ENCODE results near the gene SEMA6B.
"Not testable (repeated sequence)": the region's sequence is repeated elsewhere in the genome, so short reads cannot be mapped to it uniquely, and the experiment has no call there.

SEMA6B gene

DNA sequence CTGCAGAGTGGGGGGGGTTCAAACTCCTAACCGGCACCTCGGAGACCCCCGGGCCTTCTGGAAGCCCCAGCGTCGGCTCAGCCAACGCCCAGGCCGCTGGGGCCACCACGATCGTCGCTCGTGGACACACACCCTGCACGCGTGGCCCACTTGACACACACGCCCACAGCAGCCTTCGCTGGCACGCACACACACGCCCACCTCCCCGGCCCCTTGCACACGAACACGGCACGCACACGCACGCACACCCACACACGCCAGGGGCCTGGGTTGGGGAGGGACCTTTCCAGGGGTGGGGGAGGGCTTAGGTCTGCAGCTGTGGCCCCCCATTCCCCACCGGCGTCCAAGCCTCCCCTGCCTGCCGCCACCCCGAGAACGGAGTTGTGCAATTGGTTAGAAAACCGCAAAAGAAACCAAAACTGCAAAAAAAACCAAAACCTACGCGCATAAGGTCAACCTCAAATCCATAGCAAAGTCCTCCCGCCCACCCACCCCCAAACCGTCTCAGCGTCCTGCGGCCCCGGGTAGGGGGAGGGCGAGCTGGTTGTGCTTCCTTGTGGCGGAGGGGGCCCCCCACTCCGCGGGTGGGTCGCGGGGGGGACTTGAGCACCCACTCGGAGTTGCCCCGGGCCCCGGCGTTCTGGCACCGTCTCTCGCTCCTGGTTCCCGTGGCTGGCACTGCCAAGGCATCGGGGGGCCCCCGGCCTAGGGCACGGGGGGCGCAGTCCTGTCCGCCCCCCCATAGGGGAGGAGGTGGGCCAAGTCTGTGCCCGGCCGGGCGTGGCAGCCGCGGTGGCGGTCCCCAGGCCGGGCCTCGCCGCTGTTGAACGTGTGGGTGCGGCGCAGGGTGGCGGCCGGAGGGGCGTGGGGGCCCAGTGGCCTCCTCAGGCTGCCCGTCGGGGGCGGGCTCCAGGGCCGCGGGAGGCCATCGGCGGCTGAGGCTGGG lies 16.3 kb downstream of the SEMA6B start:
- no peaks in the 10 kb centered on the region for H3K4me1 ChIP-seq (ENCODE audit: control insufficient read depth, insufficient read depth, low read length)
- H3K27me3 ChIP-seq (ENCODE audit: control insufficient read depth in 1 of 2, insufficient read depth in 2 of 2, low read length in 2 of 2), result no peaks in the 10 kb centered on the region
- H3K9ac ChIP-seq (ENCODE audit: low read length in 2 of 2), result no peak overlapping the region
- no peak overlapping the region for H3K27ac ChIP-seq (ENCODE audit: low read length)
- no peak overlapping the region for H3K4me3 ChIP-seq (ENCODE audit: low read length in 2 of 2)
- H3K36me3 ChIP-seq (ENCODE audit: control insufficient read depth in 2 of 2, insufficient read depth in 2 of 2, low read length in 2 of 2), result no peaks in the 10 kb centered on the region
- H3K9me3 ChIP-seq (ENCODE audit: control insufficient read depth in 2 of 2, low read length in 2 of 2), result peaks cover 0 to 2% of the 10 kb centered on the region in 2 donors

DNA sequence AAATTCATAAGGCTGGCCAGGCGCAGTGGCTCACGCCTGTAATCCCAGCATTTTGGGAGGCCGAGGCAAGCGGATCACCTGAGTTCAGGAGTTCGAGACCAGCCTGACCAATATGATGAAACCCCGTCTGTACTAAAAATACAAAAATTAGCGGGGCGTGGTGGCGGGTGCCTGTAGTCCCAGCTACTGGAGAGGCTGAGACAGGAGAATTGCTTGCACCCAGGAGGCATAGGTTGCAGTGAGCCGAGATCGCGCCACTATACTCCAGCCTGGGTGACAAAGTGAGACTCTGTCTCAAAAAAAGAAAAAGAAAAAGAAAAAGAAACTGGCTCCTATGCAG lies 17.7 kb downstream of the SEMA6B start:
- H3K9ac ChIP-seq (ENCODE audit: low read length in 2 of 2); H3K27ac ChIP-seq (ENCODE audit: low read length); H3K27me3 ChIP-seq (ENCODE audit: control insufficient read depth in 1 of 2, insufficient read depth in 2 of 2, low read length in 2 of 2); H3K9me3 ChIP-seq (ENCODE audit: control insufficient read depth in 2 of 2, low read length in 2 of 2); H3K4me1 ChIP-seq (ENCODE audit: control insufficient read depth, insufficient read depth, low read length); H3K36me3 ChIP-seq (ENCODE audit: control insufficient read depth in 2 of 2, insufficient read depth in 2 of 2, low read length in 2 of 2); H3K4me3 ChIP-seq (ENCODE audit: low read length in 2 of 2): not testable (repeated sequence)

DNA sequence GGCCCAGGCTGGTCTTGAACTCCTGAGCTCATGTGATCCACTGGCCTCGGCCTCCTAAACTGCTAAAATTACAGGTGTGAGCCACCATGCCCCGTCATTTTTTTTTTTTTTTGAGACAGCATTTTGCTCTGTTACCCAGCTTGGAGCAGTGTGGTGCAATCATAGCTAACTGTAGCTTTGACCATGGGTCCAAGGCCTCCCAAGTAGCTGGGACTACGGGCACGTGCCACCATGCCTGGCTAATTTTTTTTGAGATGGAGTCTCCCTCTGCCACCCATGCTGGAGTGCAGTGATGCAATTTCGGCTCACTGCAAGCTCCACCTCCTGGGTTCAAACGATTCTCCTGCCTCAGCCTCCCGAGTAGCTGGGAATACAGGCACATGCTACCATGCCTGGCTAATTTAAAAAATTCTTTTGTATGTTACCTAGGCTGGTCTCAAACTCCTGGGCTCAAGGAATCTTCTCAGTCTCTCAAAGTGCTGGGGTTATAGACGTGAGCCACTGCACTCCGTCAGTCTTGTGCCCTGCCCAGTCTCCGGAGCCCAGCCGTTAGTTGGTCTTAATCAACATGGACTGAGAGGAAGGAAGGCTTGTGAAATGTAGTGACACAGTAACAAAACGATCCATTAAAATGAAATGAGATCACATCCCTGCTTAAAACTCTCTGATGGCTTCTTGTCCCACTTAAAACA lies 18.2 kb downstream of the SEMA6B start:
- no peaks in the 10 kb centered on the region for H3K36me3 ChIP-seq (ENCODE audit: control insufficient read depth in 2 of 2, insufficient read depth in 2 of 2, low read length in 2 of 2)
- H3K4me3 ChIP-seq (ENCODE audit: low read length in 2 of 2), result no peak overlapping the region
- no peak overlapping the region for H3K27ac ChIP-seq (ENCODE audit: low read length)
- no peaks in the 10 kb centered on the region for H3K27me3 ChIP-seq (ENCODE audit: control insufficient read depth in 1 of 2, insufficient read depth in 2 of 2, low read length in 2 of 2)
- peaks cover 0 to 2% of the 10 kb centered on the region in 2 donors for H3K9me3 ChIP-seq (ENCODE audit: control insufficient read depth in 2 of 2, low read length in 2 of 2)
- no peak overlapping the region for H3K9ac ChIP-seq (ENCODE audit: low read length in 2 of 2)
- no peaks in the 10 kb centered on the region for H3K4me1 ChIP-seq (ENCODE audit: control insufficient read depth, insufficient read depth, low read length)

DNA sequence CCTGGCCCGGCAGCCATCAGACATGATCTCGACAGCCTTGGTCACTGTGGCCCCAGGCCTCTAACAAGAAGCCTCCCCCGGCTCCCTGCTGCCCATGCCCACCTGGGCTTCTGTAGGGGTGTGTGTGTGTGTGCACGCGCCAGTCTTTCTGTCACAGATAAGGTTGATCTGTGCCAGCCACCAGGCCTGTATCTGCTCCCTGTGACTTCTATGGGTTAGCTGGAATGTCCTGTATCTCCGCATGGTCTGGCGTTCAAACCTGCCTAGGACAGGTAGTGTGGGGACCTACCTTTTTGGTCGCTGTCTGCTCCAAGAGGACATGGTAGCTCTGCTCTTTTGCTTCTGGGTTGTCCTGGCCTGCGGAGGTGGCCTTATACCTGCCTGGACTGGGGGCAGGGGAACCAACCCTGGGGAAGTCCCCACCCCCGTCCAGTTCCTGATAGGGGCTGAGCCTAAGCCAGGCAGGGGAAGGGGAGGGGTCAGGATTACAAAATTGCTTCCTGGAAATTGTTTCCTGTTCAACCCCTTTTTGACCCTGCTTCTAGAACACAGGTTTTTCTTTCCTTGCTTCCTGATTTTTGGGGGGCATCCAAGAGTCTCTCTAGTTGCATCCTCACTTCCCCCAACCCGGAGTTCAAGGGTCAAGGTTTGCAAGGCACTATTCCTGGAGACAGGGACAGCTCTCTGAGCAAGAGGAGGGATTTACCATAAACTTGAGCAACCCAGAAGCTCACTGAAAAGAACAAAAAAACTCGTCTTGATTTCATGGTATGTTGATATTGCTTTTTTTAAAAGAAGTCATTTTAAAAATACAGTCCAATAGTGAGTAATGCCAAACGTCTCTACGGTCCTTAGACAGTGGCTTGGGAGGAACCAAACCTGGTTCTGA lies 19.5 kb downstream of the SEMA6B start, which contains the start of gene LRG1:
Gene LRG1, minus strand, starts transcription at position 344 of the 889 bp plus-strand sequence. Its CDS starts 23 bp downstream, at position 321.
- H3K9ac ChIP-seq (ENCODE audit: low read length in 2 of 2), result no peak within 1 kb of the TSS
- peaks cover 0 to 2% of the 10 kb centered on the region in 2 donors for H3K9me3 ChIP-seq (ENCODE audit: control insufficient read depth in 2 of 2, low read length in 2 of 2)
- H3K27ac ChIP-seq (ENCODE audit: low read length), result no peak within 1 kb of the TSS
- H3K4me3 ChIP-seq (ENCODE audit: low read length in 2 of 2), result no peak within 1 kb of the TSS
- no peaks in the 10 kb centered on the region for H3K27me3 ChIP-seq (ENCODE audit: control insufficient read depth in 1 of 2, insufficient read depth in 2 of 2, low read length in 2 of 2)
- peaks cover 4% of the 10 kb centered on the region for H3K4me1 ChIP-seq (ENCODE audit: control insufficient read depth, insufficient read depth, low read length)
- no peaks in the 10 kb centered on the region for H3K36me3 ChIP-seq (ENCODE audit: control insufficient read depth in 2 of 2, insufficient read depth in 2 of 2, low read length in 2 of 2)

DNA sequence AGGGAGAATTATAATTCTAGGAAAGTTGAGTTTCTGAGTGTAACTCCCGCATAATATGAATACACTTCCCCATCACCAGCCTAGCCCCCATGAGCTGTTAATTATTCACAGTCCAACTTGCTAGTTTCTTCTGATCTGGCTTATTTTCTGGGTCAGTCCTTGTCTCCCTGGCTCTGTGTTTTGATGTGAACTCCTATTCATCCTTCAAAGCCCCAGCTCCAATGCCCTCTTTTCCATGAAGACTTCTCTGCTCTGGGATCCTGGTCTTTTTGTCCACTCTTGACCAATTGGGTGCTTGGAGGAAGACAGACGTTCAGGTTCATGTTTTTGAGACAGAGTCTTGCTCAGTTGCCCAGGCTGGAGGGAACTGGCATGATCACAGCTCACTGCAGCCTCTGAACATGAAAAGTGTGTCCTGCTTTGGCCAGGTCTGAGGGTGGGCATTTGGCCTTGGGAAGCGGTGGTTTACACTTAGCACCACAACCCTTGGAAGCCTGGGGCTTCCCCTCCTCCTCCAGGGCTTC lies 20.3 kb downstream of the SEMA6B start:
- Histone ChIP-seq H3K9me3 (ENCODE audit: control insufficient read depth in 2 of 2, low read length in 2 of 2) (peaks cover 0 to 2% of the 10 kb centered on the region in 2 donors), H3K36me3 (ENCODE audit: control insufficient read depth in 2 of 2, insufficient read depth in 2 of 2, low read length in 2 of 2) (no peaks in the 10 kb centered on the region), H3K9ac (ENCODE audit: low read length in 2 of 2) (no peak overlapping the region), H3K4me1 (ENCODE audit: control insufficient read depth, insufficient read depth, low read length) (peaks cover 7% of the 10 kb centered on the region), H3K27ac (ENCODE audit: low read length) (no peak overlapping the region), H3K27me3 (ENCODE audit: control insufficient read depth in 1 of 2, insufficient read depth in 2 of 2, low read length in 2 of 2) (no peaks in the 10 kb centered on the region), H3K4me3 (ENCODE audit: low read length in 2 of 2) (no peak overlapping the region)

DNA sequence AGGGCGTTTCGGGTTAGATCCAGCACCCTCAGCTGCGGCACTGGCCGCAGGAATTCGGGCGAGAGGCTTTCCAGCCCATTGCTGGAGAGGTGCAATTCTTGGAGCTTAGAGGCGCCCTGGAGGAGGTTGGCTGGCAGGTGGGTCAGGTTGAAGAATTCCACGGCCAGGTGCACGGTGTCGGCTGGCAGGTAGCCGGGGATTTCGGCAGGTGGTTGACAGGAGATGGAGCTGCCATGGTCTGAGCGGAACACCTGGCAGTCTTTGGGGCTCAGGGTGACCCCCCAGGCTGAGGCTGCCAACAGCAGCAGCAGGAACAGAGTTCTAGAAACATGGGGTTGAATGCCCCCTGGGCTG lies 20.9 kb downstream of the SEMA6B start:
- Histone ChIP-seq H3K27me3 (ENCODE audit: control insufficient read depth in 1 of 2, insufficient read depth in 2 of 2, low read length in 2 of 2) (no peaks in the 10 kb centered on the region), H3K4me1 (ENCODE audit: control insufficient read depth, insufficient read depth, low read length) (peaks cover 7% of the 10 kb centered on the region), H3K27ac (ENCODE audit: low read length) (no peak overlapping the region), H3K9me3 (ENCODE audit: control insufficient read depth in 2 of 2, low read length in 2 of 2) (peaks cover 0 to 2% of the 10 kb centered on the region in 2 donors), H3K4me3 (ENCODE audit: low read length in 2 of 2) (no peak overlapping the region), H3K9ac (ENCODE audit: low read length in 2 of 2) (no peak overlapping the region), H3K36me3 (ENCODE audit: control insufficient read depth in 2 of 2, insufficient read depth in 2 of 2, low read length in 2 of 2) (no peaks in the 10 kb centered on the region)

DNA sequence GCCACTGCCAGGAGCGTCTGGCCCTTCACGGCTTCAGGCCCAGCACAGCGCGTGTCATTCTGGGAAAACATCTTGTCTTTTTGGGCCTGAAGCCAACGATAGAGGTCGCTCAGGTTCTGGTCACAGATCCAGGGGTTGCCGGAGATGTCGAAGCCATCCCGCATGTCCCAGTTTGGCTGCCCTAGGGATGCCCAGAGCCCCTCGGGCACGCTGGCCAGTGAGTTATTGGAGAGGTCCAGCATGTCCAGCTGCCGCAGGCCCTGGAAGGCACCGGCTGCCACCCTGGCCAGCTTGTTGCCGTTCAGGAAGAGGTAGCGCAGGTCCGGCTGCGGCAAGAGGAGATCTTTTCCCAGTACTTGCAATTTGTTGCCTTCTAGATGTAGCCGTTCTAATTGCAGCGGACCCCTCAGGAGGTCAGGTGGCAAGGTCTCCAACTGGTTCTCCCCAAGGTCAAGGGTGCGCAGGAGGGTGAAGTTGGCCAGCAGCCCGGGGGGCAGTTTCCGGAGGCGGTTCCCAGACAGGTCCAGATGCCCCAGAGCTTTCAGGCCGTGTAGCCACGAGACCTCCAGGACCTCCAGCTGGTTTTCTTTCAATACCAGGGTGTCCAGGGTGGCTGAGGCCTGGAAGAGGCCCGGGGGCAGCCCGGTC lies 21.4 kb downstream of the SEMA6B start:
- Histone ChIP-seq H3K9me3 (ENCODE audit: control insufficient read depth in 2 of 2, low read length in 2 of 2) (peaks cover 0 to 2% of the 10 kb centered on the region in 2 donors), H3K9ac (ENCODE audit: low read length in 2 of 2) (no peak overlapping the region), H3K4me1 (ENCODE audit: control insufficient read depth, insufficient read depth, low read length) (peaks cover 7% of the 10 kb centered on the region), H3K27me3 (ENCODE audit: control insufficient read depth in 1 of 2, insufficient read depth in 2 of 2, low read length in 2 of 2) (no peaks in the 10 kb centered on the region), H3K27ac (ENCODE audit: low read length) (no peak overlapping the region), H3K4me3 (ENCODE audit: low read length in 2 of 2) (no peak overlapping the region), H3K36me3 (ENCODE audit: control insufficient read depth in 2 of 2, insufficient read depth in 2 of 2, low read length in 2 of 2) (no peaks in the 10 kb centered on the region)

DNA sequence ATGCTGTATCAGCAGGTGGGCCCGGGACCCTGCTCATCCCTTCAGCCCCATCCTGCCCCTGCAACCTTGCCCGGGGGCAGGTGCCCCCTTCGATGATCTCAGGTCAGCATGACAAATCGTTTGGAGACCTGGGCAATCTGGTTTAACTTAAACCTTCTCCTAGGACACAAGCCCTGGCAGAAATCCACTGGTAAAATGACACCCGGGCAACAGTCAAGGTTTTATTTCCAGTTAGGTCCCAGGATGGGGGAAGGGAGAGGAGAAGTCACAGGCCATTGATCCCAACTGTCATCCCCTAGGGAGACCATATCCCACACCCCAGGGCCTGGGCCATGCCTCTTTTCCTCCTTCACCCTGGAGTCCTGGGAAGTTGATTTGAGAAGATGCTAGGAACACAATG lies 22.7 kb downstream of the SEMA6B start:
- no peak overlapping the region for H3K9ac ChIP-seq (ENCODE audit: low read length in 2 of 2)
- H3K4me1 ChIP-seq (ENCODE audit: control insufficient read depth, insufficient read depth, low read length), result peaks cover 7% of the 10 kb centered on the region
- H3K27ac ChIP-seq (ENCODE audit: low read length), result no peak overlapping the region
- no peak overlapping the region for H3K4me3 ChIP-seq (ENCODE audit: low read length in 2 of 2)
- no peaks in the 10 kb centered on the region for H3K27me3 ChIP-seq (ENCODE audit: control insufficient read depth in 1 of 2, insufficient read depth in 2 of 2, low read length in 2 of 2)
- peaks cover 0 to 2% of the 10 kb centered on the region in 2 donors for H3K9me3 ChIP-seq (ENCODE audit: control insufficient read depth in 2 of 2, low read length in 2 of 2)
- H3K36me3 ChIP-seq (ENCODE audit: control insufficient read depth in 2 of 2, insufficient read depth in 2 of 2, low read length in 2 of 2), result no peaks in the 10 kb centered on the region

DNA sequence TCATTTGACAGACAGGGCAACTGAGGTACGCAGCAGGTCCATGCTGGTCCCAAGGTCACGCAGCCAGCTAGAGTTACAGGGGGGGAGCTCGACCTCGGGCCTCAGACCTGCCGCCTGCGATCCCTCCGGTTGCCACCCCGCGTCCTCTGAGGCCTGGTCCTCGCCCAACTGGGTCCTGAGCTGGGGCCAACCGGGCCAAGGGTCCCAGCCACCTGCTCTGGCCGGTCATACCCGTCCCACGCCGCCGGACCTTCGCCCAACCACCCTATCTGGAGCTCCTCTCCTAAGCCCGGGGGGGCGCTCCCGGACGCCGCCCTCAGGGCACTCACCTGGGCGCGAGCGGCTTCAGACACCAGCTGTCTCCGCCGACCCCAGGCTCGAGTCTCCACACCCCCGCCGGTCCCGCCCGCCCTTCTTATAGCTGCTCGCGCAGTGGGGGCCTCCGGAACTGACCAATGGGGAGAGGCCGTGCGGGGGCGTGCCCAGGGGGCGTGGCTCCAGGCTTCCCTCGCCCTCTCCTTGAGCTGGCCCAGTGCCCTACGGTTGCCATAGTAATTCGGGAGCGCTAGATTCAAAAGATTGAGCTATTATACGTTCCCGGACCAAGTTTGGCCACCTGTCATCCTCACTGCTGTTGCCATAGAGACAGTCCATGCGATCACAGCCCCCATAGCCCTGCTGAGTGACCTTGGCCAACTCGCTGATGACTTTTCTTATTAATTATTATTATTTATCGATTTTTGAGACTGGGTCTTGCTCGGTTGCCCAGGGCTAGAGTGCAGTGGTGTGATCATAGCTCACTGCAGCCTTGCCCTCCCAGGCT lies 24.4 kb downstream of the SEMA6B start, which contains the start of gene PLIN5:
Gene PLIN5, minus strand, starts transcription at position 389 of the 823 bp plus-strand sequence. CDS start 1,150 bp downstream, outside the sequence.
- H3K9ac ChIP-seq (ENCODE audit: low read length in 2 of 2), result no peak within 1 kb of the TSS
- H3K4me3 ChIP-seq (ENCODE audit: low read length in 2 of 2), result peak within 1 kb of the TSS; percentile 62 to 69
- H3K36me3 ChIP-seq (ENCODE audit: control insufficient read depth in 2 of 2, insufficient read depth in 2 of 2, low read length in 2 of 2), result no peaks in the 10 kb centered on the region
- H3K27me3 ChIP-seq (ENCODE audit: control insufficient read depth in 1 of 2, insufficient read depth in 2 of 2, low read length in 2 of 2), result no peaks in the 10 kb centered on the region
- H3K4me1 ChIP-seq (ENCODE audit: control insufficient read depth, insufficient read depth, low read length), result peaks cover 7% of the 10 kb centered on the region
- H3K9me3 ChIP-seq (ENCODE audit: control insufficient read depth in 2 of 2, low read length in 2 of 2), result no peaks in the 10 kb centered on the region
- no peak within 1 kb of the TSS for H3K27ac ChIP-seq (ENCODE audit: low read length)
